Middle frontal gyrus (tissue), 1 donor: Measurements from ENCODE around the gene HCFC1.
A peak's percentile ranks its signal among the peaks of the same experiment; 100 is the strongest.

Source experiments
- DNase-seq: peaks from one replicate; pipeline ENCODE4 v3.0.0-alpha.2; 2015; ENCODE audit warnings: low spot score; ENCODE audit errors: extremely low spot score

HCFC1 gene

GRCh38 chrX:153941336-153942252, 30.0 kb downstream of the HCFC1 start:
- no peak for DNase-seq

DNA sequence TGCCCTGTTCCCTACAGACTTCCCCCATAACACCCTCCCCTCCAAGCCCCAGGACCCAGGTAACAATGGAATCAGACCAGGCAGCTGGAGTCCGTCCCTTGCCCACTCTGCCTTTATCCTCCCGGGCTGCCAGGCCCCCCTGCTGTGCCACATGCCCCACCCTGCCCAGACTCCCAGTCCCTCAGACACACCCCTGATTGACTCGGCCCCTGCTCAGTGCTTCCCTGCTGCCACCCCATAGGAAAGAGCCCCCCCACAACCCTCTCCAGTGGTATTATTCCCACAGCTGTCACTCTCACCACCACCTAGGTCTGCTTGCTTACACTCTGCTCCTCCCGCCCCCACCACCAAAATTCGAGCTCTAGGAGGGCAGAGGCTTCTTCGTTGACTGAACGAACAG, 32.0 kb downstream of the HCFC1 start:
- DNase-seq: no peak

GRCh38 chrX:153938226-153938786, 33.3 kb downstream of the HCFC1 start:
- DNase-seq: no peak

- no peak for DNase-seq
Measured at GRCh38 chrX:153937056-153937455, 34.6 kb downstream of the HCFC1 start.

- DNase-seq: no peak
Measured at GRCh38 chrX:153935326-153935851, 36.2 kb downstream of the HCFC1 start.

DNA sequence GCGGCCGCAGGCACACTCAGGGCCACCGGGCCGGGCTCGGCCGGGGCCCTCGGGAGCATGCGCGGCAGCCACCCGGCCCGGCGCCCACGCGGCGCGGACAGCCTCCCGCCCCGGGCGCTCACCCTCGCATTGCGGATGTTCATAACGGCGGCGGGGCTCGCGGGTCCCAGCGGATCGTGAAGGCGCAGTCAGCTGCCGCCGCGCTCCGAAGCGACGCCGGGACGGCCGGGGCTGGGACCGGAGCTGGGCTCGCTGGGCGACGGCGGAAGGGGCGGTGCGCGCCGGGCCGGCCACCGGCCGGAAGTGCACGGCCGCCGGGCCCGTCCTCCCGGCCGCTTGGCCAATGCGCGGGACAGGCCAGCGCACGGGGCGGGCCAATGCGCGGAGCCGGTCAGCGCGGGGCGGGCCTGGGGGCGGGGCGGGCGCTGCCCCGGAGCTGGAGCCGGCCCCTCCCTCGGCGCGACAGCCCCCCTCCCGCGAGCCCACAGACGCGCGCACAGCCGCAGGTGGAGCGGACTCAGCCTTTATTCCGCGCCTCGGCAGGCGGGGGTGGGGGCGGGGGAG, 36.8 kb downstream of the HCFC1 start, which contains the start of gene NAA10:
NAA10 (minus strand) TSS at position 276 of the 564 bp plus-strand sequence; CDS start at position 143, 133 bp downstream.
- DNase-seq: peak; percentile 28

GRCh38 chrX:153934148-153934761, 37.4 kb downstream of the HCFC1 start:
- DNase-seq: no peak

DNA sequence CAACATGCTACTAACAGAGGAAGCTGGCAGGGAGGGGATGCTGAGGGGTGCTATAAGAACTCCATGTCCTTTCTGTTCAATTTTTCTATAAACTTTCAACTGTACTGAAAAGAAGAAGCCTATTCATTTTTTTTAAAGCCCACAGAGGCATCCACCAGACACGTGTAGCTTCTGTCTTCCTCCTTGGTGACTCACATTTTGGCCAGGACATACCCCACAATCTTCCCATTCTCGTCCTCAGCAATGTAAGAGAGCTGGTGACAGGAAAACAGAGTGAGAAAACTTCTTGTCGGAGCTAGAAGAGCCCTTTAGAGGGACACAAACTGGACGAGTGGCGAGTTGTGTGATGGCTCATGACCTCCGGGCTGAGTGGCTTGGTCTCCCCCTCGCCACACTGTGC, 37.9 kb downstream of the HCFC1 start:
- DNase-seq: no peak

DNA sequence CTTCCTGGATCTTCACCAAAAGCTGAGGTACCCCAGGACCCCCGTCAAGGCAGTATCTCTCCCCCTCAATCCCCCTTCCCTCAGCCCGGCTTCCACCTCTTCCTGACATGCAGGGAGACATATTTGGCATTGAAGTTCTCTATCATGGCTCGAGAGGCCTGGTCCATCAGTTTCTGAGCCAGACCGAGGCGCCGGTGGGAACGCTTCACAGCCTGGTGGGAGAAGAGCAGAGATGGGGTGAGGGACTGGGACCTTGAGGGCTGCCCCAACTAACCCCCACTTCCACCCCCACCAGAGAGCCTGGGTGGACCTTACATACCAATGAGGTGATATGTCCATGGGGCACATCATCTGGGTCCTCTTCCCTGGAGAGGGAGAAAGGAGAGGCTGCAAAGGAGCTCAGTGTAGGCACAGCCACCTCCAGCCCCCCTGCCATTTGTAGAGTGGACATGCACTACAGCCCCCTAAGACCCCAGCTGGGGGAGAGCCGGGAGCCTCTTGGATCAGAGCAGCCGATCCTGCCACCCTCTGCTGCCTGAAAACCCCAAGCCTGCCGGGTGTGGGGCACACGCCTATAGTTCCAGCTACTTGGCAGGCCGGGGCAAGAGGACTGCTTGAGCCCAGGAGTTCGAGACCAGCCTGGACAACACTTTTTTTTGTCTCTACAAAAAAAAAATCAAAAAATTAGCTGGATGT, 39.2 kb downstream of the HCFC1 start:
- no peak for DNase-seq

DNA sequence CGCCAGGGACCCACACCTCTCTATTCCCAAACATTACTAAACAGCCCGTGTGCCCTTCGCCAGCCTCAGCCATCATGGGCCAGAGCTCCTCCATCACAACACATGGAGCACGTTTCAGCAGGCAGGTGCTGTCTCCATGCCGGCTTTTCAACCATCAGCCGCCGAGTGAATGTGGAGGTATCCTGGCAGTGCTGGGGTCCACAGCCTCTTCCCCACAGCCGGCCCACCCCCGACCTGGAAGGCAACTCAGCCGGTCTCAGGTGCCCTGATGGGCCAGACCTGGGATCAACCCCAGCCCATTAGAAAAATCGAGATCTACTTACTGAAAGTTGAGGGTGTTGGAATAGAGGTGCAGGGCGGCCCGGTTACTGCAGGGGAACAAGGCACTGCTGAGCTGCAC, 39.9 kb downstream of the HCFC1 start:
- DNase-seq: no peak

- DNase-seq: no peak
Measured at GRCh38 chrX:153931151-153931550, 40.5 kb downstream of the HCFC1 start.

- DNase-seq: no peak
Measured at GRCh38 chrX:153930011-153930910, 41.4 kb downstream of the HCFC1 start.

DNA sequence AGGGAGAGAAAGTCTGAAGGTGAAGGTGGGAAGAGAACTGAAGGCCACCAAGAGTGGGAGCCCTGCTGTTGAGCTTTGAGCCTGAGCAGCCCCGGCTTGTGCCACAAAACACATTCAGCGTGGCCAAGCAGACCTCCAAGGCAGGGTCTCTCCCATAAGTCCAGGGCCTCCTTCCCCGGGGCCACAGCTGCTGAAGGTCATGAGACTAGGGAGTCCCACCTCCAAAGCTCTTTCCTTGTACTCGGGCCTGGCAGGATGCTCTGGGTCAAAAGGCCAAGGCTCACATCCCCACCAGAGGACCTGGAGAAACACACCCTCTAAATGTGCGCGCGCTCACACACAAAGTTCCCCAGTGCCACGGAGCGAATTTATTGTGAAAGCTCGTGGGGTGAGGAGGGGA, 42.0 kb downstream of the HCFC1 start:
- no peak for DNase-seq

GRCh38 chrX:153928846-153929245, 42.8 kb downstream of the HCFC1 start:
- no peak for DNase-seq

DNA sequence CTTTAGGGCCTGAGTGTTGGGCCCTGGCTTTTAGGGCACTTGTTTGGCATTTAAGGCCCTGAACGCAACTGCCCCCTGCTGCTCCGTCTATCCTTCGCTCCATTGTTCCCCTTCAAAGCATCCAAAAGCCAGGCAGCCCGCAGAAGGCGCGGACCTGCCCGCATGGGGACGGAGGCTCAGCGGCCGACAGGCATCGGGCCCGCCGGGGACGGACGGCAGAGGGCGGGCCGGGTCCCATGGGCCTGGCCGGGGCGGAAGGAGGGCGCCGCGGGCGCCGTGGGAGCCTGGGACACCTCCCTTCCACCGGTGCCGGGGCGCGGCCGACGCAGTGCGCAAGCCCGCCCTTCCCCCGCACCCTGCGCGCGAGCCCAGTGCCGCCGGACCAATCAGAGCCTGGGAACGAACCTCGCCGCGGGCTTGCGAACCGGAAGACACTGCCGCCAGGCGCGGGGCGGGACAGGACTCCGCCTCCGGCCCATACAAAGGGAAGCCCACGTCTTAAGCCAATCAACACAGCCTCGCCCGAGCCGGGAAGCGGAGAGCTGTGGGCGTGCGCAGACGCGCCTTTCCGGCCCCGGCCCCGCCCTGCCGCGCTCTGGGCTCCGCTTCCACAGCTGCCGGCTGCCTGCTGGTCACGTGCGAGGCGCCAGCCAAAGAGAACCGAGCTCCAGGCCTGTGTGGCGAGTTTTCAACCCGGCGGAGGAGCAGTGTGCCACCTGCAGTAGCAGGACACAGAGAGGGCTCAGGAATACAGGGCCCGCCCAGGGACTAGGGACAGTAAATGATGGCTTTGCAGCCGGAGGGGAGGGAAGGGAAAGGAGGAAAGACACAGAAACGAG, 43.5 kb downstream of the HCFC1 start:
- DNase-seq: peak; percentile 92

GRCh38 chrX:153927672-153927921, 44.0 kb downstream of the HCFC1 start:
- no peak for DNase-seq

GRCh38 chrX:153926858-153927671, 44.6 kb downstream of the HCFC1 start:
- DNase-seq: no peak

GRCh38 chrX:153926552-153926857, 45.1 kb downstream of the HCFC1 start:
- DNase-seq: no peak
